Neural progenitor cell (in vitro differentiated cells): ENCODE results near the gene CGB5.
A peak's percentile ranks its signal among the peaks of the same experiment; 100 is the strongest.

Experiments
- CTCF ChIP-seq: fragments of 200-600 bp; sonication (generic); IDR thresholded peaks from 2 replicates; pipeline ENCODE4 v1.5.1; 2017; ENCODE audit warnings: antibody characterized with exemption, mild to moderate bottlenecking
- EZH2 ChIP-seq: fragments of 200-600 bp; sonication (generic); IDR thresholded peaks from 2 replicates; pipeline ENCODE4 v1.6.1; 2017; ENCODE audit warnings: antibody characterized with exemption, mild to moderate bottlenecking, moderate library complexity
- EZH2phosphoT487 ChIP-seq: fragments of 200-600 bp; sonication (generic); IDR thresholded peaks from 2 replicates; pipeline ENCODE4 v1.6.1; 2017; ENCODE audit warnings: antibody characterized with exemption

DNA sequence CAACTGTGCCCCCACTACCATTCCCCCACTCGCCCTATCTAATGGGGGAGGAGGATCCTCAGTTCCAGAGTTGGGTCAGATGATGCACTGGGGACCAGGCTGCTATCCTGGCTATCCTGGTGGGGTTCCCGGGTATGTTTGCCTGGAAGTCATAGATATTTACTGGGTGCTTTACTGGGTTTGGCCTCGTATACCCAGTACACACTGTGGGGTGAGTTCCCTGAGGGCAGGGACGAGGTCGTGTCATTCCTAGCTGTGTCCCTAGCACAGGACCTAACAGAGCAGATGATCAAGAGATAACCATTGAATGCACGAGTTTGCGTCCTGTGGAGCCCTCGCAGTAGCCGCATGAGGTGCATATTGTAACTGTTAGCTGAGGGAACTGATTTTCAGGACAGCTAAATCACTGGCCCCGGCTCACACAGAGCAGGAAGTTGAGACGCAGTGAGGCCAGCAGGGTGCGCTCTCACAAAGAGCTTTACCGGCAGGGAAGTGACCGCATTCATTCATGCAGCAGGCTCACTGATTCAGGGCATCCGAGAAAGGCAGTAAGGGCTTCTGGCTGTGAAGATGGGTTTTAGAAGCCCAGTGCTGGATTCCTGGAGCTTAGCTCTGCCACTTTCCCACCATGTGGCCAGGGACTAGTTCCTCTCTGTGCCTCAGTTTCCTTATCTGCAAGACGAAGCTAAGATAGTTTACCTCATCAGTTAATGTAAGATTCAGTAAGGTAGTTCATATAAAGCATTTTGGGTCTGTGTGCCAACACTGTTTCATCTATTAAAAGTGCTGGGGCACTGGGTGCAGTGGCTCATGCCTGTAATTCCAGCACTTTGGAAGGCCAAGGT lies 43.9 kb upstream of the CGB5 start:
- TF ChIP-seq EZH2, result no peak
- peak; percentile 87 for TF ChIP-seq CTCF
- TF ChIP-seq EZH2phosphoT487, result no peak
